Urinary bladder (tissue), 4 donors: ENCODE results near the gene SRPX2. TPM values are rescaled to one million over a fixed set of nuclear protein-coding genes. Genes with fewer than 3 reads are reported as not detected.

Experiments
- DNase-seq: peaks from one replicate; pipeline ENCODE4 v3.0.0-alpha.2; 2015; ENCODE audit errors: extremely low spot score
- H3K27ac ChIP-seq: one replicate; pipeline ENCODE4 v1.5.1; 2013; ENCODE audit warnings: low read depth, mild to moderate bottlenecking, moderate library complexity
- H3K36me3 ChIP-seq: one replicate; pipeline ENCODE4 v1.6.1; 2013; ENCODE audit warnings: mild to moderate bottlenecking, moderate library complexity; ENCODE audit not compliant: insufficient read depth
- H3K4me1 ChIP-seq: one replicate; pipeline ENCODE4 v1.6.1; 2013; ENCODE audit warnings: mild to moderate bottlenecking, moderate library complexity; ENCODE audit not compliant: insufficient read depth
- H3K4me3 ChIP-seq: one replicate; pipeline ENCODE4 v1.5.1; 2013; ENCODE audit warnings: low read depth, low read length
- WGBS: extraction: QIAGEN DNeasy Blood & Tissue Kit; methylation state at CpG from one replicate; pipeline ENCODE4 v1.1.7; 2013; 5-methylcytosine and 5-hydroxymethylcytosine counted together
- polyA plus RNA-seq: library from polyadenylated mRNA; stranded (reverse); fragments of 200-250 nt; gene quantifications from one replicate; pipeline ENCODE4 v1.2.3, GENCODE V29; 2013
- total RNA-seq: library from RNA; depleted of rRNA; stranded (reverse); fragments of >200 nt; gene quantifications from one replicate; pipeline ENCODE4 v1.2.3, GENCODE V29; 2014
- donor health status: healthy with polysubstance abuse.
- donor health status: healthy.

SRPX2 gene
- total and polyA plus RNA-seq, 2 donors, result 26.4 to 27.1 TPM

DNA sequence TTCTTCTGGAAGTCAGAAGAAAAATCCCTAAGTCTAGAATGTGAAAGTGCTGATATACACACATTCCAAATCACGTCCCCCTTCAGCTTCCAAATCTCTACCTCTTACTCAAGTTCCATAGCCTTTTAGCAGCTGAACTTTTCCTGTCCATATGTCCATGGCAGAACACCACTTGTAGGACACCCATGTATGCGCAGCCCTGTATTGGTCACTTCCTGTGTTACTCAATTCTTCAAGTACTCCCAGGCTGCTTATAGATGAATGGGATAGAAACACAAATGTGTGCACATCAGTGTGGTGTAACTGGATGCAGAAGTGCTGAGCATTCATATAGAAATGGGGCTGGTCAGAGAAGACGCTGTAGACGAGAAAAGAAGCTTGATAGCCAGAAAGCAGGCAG is 18.8 kb downstream of the SRPX2 start:
- H3K4me3 ChIP-seq, result no peak overlapping the region
- whole genome bisulfite sequencing, result 89% methylated on average over 4 of the region's 4 CpGs
- H3K36me3 ChIP-seq, result no peaks in the 10 kb centered on the region
- no peak for DNase-seq
- H3K27ac ChIP-seq, result no peak overlapping the region
- H3K4me1 ChIP-seq, result no peaks in the 10 kb centered on the region

DNA sequence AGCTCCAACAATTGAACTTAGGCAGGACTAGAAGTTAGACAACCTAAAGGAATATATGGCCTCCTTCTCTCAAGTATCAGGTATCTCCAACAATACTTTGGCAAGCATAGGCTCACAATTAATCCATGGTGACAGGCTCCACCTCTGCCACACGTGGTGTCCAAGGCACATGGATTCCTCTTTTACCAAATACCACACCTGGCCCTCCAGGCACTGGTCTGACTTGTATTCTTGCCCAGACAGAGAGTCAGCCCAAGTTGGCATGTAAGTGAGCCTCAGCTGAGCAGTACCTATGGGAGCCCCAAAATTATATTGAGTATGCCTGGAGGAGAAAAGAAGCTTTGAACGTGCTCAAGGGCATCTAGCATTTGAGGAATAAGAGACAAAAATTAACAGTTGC is 19.6 kb downstream of the SRPX2 start:
- H3K4me1 ChIP-seq, result no peaks in the 10 kb centered on the region

DNA sequence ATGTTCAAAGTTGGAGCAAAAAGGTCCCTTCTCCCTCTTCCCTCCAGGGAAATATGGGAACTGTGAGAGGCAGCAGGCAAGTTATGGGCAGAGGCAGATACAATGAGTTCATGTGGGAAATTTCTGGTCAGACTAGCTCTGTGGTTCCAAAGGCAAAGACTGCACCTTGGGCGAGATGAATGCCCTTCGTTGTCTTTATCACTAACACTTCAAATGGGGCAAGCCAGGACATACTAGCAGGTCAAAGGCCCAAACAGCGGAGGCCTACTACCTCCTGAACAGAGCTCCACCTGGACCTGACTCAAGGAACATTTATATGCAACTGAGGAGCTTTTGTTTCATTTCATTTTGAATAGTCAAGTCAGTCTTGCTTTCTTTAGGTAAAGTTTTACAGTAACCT is 29.0 kb downstream of the SRPX2 start:
- Histone ChIP-seq H3K36me3 (no peaks in the 10 kb centered on the region), H3K27ac (no peak overlapping the region), H3K4me1 (no peaks in the 10 kb centered on the region), H3K4me3 (no peak overlapping the region)
- 89% methylated on average over 3 of the region's 3 CpGs for WGBS
- no peak for DNase-seq

More for the DNA sequence above, 19.6 kb downstream of the SRPX2 start:
- no peak for DNase-seq
- Histone ChIP-seq H3K36me3 (no peaks in the 10 kb centered on the region), H3K27ac (no peak overlapping the region), H3K4me3 (no peak overlapping the region)
- WGBS, result 69% methylated on average over 2 of the region's 2 CpGs

DNA sequence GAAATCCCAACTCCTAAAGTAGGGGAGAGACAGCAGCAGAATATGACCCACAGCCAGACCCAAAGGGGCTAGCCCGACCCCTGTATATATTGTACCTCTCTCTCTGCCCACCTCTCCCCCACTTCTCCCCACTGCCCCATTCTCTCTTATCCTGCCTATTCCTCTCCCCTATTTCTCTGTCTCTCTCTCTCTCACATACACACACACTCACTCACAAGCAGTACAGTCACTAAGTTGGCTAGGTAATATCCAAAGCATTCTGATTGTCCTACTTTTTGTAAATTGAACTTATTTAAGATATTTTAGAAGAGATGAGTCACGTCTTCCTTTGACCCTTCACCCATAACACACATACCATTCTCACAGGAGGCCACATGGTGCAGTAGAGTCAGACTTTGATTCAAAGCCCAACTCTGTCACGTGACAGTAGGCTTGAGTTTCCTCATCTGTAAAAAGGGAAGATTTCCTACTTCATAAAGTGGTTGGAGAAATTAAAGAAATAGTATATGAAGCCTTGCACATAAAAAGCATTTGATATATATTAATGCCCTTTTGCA is 29.5 kb downstream of the SRPX2 start:
- Histone ChIP-seq H3K36me3 (no peaks in the 10 kb centered on the region), H3K27ac (no peak overlapping the region), H3K4me1 (no peaks in the 10 kb centered on the region), H3K4me3 (no peak overlapping the region)
- no peak for DNase-seq
- WGBS, result 73% methylated on average over 3 of the region's 3 CpGs

DNA sequence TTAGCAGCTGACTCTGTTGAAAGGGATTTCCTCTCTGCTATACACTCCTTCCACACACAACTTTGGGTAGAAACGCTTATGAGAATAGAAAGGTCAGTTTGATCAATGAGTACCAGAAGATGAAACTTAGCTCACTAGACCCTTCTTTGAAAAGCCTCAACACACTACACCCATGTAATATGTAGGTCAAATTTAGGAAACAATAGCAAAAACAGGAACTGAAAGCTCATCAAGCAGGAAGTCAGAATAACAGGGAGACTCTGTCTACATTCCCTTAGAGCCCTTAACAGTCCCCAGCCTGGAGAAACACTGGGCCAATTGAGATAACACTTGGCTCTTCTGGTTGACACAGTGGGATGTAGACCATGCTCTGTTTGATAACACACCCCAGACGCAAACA is 30.7 kb downstream of the SRPX2 start:
- Histone ChIP-seq H3K4me3 (no peak overlapping the region), H3K36me3 (no peaks in the 10 kb centered on the region), H3K4me1 (no peaks in the 10 kb centered on the region), H3K27ac (no peak overlapping the region)
- no peak for DNase-seq
- 45% methylated on average over 2 of the region's 2 CpGs for WGBS

DNA sequence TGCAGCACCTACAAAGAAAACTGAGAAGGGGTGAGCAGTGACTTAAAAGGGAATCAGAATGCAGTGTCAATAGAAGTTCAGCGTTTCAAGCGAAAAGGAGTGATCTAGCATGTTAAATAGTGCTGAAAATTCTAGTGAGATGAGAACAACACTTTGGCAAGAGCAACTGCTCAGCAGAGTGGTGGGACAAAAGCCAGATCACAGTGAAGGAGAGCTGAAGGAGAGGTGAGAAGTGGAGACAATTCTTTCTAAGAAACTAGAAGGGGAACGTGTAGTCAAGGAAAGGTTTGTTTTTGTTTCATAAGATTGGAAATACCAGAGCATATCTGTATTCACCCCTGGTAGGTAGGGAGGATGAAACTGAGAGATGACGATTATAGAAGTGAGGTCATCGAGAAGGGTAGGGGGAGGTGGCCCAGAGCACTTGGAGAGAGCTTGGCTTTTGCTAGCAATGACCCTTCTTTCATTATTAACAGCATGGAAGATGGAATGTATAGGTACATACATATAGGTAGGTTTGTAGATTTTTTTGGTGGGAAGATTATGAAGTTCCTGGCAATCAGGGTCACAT is 33.7 kb downstream of the SRPX2 start:
- Histone ChIP-seq H3K36me3 (no peaks in the 10 kb centered on the region), H3K4me3 (no peak overlapping the region), H3K4me1 (no peaks in the 10 kb centered on the region), H3K27ac (no peak overlapping the region)
- 43% methylated on average over 5 of the region's 5 CpGs for WGBS
- DNase-seq, result no peak

DNA sequence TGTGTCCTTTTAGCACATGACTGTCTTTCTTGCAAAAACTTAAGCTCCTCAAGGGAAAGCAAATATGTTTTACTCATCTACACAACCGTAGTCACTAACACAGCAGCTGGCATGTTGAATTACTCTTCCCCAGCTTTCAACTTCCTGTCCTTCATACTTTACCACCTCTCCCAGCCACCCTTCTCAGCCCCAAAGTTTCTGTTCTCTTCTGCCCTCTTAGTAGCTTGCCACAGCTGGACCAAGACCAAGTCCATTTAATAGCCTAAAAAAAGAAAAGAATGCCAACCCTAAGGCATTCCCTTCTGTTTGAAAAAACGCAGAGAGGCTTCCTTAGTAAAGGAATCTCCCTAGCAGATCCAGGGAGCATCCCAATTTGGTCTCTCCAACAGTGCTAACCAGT is 36.8 kb downstream of the SRPX2 start:
- 43% methylated on average over 2 of the region's 2 CpGs for WGBS
- no peaks in the 10 kb centered on the region for H3K4me1 ChIP-seq
- H3K36me3 ChIP-seq, result no peaks in the 10 kb centered on the region
- no peak for DNase-seq
- H3K27ac ChIP-seq, result no peak overlapping the region
- no peak overlapping the region for H3K4me3 ChIP-seq

DNA sequence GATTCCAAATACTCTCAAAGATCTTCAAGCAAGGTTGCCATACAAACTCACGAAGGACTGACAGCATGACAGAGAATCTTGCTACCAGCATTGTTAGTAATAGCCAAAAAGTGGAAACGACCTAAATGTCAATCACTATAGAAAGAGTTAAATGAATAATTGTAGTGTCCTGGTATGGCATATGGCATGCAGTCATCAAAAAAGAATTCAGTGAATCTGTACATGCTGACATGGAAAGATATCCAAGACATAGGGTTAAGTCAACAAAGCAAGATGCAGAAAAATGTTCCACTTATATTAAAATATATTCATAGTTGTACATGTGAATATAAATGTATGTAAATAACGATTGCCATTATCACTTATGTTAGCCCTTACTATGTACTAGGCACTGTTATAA is 37.6 kb downstream of the SRPX2 start:
- no peak overlapping the region for H3K27ac ChIP-seq
- H3K4me1 ChIP-seq, result no peaks in the 10 kb centered on the region
- no peak overlapping the region for H3K4me3 ChIP-seq
- no peaks in the 10 kb centered on the region for H3K36me3 ChIP-seq
- WGBS, result 87% methylated on average over 3 of the region's 3 CpGs
- DNase-seq, result no peak

DNA sequence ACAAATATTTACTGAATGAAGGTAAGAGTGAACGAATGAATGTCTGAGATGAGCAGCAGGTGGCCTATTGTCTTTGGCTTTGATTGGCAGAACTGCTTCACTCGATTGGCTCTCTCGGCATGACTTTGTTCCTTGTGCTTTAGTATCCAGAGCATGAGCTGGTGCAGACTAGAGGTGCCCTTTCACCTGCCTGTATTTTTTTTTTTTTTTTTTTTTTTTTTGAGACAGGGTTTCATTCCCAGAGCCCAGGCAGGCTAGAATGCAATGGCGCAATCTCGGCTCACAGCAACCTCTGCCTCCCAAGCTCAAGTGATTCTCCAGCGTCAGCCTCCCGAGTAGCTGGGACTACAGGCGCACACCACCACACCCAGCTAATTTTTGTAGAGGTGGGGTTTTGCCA is 38.9 kb downstream of the SRPX2 start:
- DNase-seq, result no peak
- Histone ChIP-seq H3K4me3 (no peak overlapping the region), H3K4me1 (no peaks in the 10 kb centered on the region), H3K27ac (no peak overlapping the region), H3K36me3 (no peaks in the 10 kb centered on the region)
- WGBS, result 95% methylated on average over 8 of the region's 8 CpGs

DNA sequence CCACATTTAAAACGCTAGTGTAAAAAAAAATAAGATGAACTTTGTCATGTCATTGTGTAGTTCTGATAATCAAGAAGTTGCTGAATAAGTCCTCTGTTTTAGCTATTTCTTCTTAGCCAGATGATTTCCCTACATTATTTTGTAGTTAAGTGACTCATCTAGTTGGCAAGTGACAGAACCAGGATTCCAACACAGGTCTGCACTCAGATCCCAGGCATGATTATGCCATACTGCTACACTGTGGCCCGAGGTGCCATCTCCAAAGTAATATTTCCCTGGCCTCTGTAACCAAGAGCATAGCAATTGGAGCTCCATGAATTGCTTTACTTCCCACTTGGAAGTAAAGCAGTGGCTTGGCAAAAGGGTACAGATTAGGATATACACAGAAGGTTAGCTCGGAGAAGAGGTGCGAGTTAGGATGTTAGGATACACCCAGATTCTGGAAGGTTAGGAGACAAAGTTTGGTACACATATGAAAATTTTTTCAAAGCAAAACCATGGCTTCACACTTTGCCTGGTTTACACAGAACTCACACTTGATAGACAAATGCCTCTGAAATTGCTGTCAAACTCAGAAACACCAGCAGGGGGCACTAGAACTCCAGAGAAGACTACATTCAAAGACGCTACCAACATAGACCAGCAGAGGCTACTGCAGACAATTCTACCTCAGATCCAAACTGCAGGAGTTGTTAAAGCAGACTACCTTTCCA is 41.4 kb downstream of the SRPX2 start:
- Histone ChIP-seq H3K4me1 (no peaks in the 10 kb centered on the region), H3K27ac (no peak overlapping the region), H3K4me3 (no peak overlapping the region), H3K36me3 (no peaks in the 10 kb centered on the region)
- peak; percentile 18 for DNase-seq
- WGBS, result 44% methylated on average over 5 of the region's 5 CpGs

DNA sequence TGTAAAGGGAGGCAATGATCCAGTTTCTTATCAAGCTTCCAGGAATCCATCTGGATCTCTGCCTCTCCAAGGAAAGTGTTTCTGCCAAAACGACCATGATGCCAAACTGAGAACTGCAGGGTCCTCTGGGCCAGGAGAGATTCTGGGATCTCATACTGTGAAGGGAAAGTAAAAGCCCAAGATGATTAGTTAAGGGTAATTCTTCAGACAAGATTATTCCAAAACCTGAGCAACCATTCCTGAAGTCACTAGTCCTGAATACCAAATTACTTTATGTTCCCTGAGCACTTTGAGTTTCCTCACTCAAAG is 42.0 kb downstream of the SRPX2 start:
- DNase-seq, result no peak
- no peak overlapping the region for H3K27ac ChIP-seq
- H3K4me3 ChIP-seq, result no peak overlapping the region
- WGBS, result 16% methylated on average over 1 of the region's 1 CpG
- H3K36me3 ChIP-seq, result no peaks in the 10 kb centered on the region
- no peaks in the 10 kb centered on the region for H3K4me1 ChIP-seq

DNA sequence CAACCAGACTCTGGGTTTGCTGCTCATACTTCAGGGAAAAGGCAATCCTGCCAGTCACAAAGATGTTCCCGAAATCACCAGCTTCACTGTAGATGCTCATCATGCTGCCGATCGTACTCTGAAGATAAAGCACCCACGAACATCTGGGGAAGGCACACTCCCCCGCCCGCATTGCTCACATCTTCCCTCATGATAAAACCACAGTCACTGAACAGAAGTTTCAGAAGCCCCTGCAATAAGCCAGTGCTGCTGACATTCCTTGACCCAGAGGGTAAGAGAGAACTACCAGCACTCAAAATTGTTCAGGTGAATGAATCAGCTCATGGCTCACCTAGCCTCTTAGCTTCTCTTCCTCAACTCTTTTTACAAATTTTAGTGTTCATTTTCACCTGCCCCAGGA is 43.1 kb downstream of the SRPX2 start:
- no peaks in the 10 kb centered on the region for H3K36me3 ChIP-seq
- H3K27ac ChIP-seq, result no peak overlapping the region
- 77% methylated on average over 6 of the region's 6 CpGs for WGBS
- DNase-seq, result no peak
- H3K4me3 ChIP-seq, result no peak overlapping the region
- no peaks in the 10 kb centered on the region for H3K4me1 ChIP-seq

DNA sequence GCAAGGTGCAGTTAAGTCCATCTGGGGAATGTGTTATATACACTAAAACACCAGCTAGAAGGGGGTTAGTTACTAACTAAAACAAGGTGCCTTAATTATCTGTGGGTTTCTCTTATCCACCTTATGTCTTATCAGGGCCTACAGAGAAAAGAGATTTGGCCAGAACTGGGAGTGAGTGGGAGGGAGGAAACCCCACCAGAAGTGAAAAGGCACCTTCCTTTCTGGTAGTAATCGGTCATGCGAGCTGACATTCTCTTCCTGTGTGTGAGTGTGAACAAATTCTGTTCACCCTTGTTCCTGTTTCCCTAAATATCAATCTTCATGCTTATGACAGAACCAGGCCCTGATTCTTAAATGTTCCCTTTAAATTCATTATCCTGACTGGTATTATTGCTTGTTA is 43.5 kb downstream of the SRPX2 start:
- no peak overlapping the region for H3K27ac ChIP-seq
- no peak overlapping the region for H3K4me3 ChIP-seq
- no peak for DNase-seq
- WGBS, result 56% methylated on average over 2 of the region's 2 CpGs
- H3K36me3 ChIP-seq, result no peaks in the 10 kb centered on the region
- H3K4me1 ChIP-seq, result no peaks in the 10 kb centered on the region

DNA sequence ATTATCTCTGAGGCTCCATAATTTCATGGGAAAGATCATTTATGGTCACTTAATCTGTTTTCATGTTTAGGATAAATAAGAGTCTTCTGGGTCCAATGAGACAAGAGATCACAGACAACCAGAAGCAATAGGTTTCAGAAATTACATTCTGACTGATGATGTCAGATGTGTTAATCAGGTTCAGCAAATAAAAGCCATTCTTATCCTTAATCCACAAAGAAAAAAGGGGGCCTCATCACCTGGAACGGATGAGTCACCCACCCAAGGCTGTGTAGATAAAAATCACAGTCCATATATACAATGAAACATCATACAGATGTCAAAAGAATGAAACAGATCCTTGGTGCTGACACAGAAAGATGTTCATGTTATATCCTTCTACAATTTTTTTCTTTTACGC is 51.3 kb downstream of the SRPX2 start:
- no peaks in the 10 kb centered on the region for H3K4me1 ChIP-seq
- no peak overlapping the region for H3K4me3 ChIP-seq
- 70% methylated on average over 2 of the region's 2 CpGs for WGBS
- H3K27ac ChIP-seq, result no peak overlapping the region
- no peak for DNase-seq
- no peaks in the 10 kb centered on the region for H3K36me3 ChIP-seq
